ENCODE results near the gene CBR3.

The CBR3 gene

DNA sequence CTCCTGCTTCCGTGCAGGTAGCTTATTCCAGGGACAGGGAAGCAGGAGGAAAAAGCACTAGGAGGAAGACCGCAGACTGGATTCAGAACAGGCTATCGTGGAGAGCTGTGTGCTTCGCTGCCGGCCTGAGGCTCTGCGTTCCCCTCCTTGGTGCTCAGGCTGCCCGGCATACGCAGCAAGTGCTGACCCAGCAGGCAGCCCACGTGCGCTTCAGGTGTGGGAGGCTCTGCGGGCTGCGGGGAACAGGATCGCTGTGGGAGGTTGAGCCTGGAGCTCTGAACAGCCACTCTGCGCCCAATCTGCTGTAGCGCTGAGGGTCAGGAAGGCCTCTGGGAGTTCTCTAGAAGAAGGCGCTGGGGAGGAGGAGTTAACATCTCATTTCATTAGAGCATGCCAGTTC lies 49.7 kb downstream of the CBR3 start:
- no peak for DNase-seq (ENCODE audit: low read depth)
- no peak overlapping the region for H3K4me3 ChIP-seq (ENCODE audit: low read depth, low read length)
- TF ChIP-seq CTCF (IDR thresholded peaks at IDR 0.05; ENCODE audit: insufficient read depth, low read depth, low read length, missing control alignments): no peak

- H3K4me3 ChIP-seq (ENCODE audit: low read depth, low read length): no peak overlapping the region
- DNase-seq (ENCODE audit: low read depth): no peak
- TF ChIP-seq CTCF (IDR thresholded peaks at IDR 0.05; ENCODE audit: insufficient read depth, low read depth, low read length, missing control alignments): no peak
Measured at GRCh38 chr21:36185523-36185922, 50.6 kb downstream of the CBR3 start.

- TF ChIP-seq CTCF (IDR thresholded peaks at IDR 0.05; ENCODE audit: insufficient read depth, low read depth, low read length, missing control alignments): no peak
- DNase-seq (ENCODE audit: low read depth): no peak
- no peak overlapping the region for H3K4me3 ChIP-seq (ENCODE audit: low read depth, low read length)
Measured at GRCh38 chr21:36186081-36186480, 51.2 kb downstream of the CBR3 start.

GRCh38 chr21:36186506-36187399 lies 51.9 kb downstream of the CBR3 start:
- DNase-seq (ENCODE audit: low read depth): no peak
- no peak overlapping the region for H3K4me3 ChIP-seq (ENCODE audit: low read depth, low read length)
- no peak for TF ChIP-seq CTCF (IDR thresholded peaks at IDR 0.05; ENCODE audit: insufficient read depth, low read depth, low read length, missing control alignments)

GRCh38 chr21:36188081-36188681 lies 53.3 kb downstream of the CBR3 start:
- DNase-seq (ENCODE audit: low read depth): no peak
- no peak overlapping the region for H3K4me3 ChIP-seq (ENCODE audit: low read depth, low read length)
- no peak for TF ChIP-seq CTCF (IDR thresholded peaks at IDR 0.05; ENCODE audit: insufficient read depth, low read depth, low read length, missing control alignments)

DNA sequence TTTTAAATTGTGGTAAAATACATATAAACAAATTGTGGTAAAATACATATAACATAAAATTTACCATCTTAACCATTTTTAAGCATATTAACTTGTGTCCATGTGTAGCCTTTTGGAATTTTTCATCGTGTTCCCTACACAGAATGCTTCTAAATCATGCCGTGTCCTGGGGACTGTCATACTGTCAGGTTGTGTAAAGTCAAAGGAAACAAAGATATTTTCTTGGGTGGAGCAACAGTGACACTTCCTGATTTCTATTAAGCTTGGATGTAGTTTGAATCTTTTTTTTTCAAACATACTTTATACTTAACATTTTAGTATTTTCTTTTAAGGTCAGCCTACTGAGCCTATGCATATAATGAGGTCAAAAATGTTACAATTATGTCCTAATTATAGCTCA lies 54.1 kb downstream of the CBR3 start:
- no peak overlapping the region for H3K4me3 ChIP-seq (ENCODE audit: low read depth, low read length)
- no peak for DNase-seq (ENCODE audit: low read depth)
- TF ChIP-seq CTCF (IDR thresholded peaks at IDR 0.05; ENCODE audit: insufficient read depth, low read depth, low read length, missing control alignments): no peak

Data from GM12865 (cell line).